GM10266 (cell line): ENCODE measurements around the gene SPIRE1.

ENCODE experiments used
- DNase-seq: peaks from one replicate; pipeline ENCODE4 v3.0.0; 2012; ENCODE audit errors: extremely low spot score
- CTCF ChIP-seq: IDR thresholded peaks from 2 replicates; pipeline ENCODE4 v1.5.1; 2012; ENCODE audit warnings: mild to moderate bottlenecking, low read depth; ENCODE audit not compliant: control insufficient read depth, insufficient read depth; ENCODE audit errors: missing control alignments

SPIRE1 gene

DNA sequence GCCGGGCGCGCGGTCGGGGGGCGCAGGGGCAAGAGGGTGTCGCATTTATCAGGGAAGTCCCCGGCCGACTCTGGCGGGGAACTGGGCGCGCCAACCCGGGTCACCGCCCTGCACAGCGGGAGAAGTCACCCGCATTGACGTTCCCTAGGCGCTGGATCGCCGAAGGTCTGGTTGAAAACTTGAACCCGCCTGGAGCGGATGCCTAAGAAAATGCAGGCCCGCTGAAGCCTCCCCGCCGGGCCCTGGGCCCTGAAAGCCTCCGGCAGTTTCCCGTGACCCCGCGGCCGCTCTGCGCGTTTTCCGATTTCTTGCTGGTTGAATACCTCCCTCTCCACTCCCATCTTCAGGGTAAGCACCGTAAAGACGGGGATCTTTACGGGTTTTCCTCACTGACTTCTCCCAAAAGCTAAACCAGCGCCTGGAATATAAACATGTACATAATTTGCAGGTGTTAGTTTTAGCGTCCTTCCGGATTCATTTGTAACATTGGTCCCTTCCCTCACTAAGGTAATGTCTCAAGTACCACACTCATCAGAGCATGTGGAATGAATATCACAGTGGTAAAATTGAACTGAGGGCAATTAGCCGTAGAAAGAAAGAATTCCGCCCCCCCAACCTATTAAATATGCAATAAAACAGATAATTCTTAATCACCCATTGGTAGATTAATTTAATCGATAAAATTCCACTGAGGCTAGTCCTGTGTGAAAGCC is 675 bp upstream of the SPIRE1 start:
- no peak for TF ChIP-seq CTCF
- peak; percentile 51 for DNase-seq

DNA sequence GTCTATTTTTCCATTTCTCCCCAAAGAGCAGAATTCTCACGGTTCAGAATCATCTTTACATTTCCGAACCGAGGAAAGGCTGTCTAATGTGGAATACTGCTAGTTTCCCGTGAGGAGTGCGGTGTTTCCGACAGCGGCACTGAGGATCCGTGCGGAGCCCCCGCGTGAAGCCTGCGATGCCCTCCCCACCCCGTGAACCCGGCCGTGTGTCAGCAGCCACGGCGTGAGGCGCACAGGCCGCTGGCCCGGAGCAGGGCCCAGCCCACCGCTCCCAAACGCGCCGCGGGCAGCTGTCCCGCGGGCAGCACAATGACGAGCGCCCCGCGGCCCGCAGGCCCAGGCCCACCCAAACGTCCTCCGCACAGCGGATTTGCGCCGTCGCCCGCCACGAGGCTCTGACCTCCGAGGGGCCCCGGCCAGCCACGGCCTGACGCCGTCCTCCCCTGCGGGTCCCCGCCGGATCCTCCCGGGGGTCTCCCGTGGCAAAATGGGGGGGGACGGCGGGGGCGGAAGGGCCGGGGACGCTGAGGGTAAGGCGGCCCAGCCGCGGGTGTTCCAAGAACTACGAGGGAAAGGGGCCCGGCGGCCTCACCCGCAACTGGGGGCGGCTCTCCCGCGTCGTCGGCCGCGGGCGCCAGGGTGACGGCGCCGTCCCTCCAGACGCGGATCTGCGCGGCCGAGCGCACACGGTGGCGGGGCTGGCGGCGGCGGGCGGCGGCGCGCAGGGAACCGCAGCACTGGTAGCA is 796 bp downstream of the SPIRE1 start:
- no peak for TF ChIP-seq CTCF
- peak; percentile 34 for DNase-seq

GRCh38 chr18:12656605-12656937 is 1.3 kb downstream of the SPIRE1 start:
- no peak for TF ChIP-seq CTCF
- DNase-seq, result no peak

DNA sequence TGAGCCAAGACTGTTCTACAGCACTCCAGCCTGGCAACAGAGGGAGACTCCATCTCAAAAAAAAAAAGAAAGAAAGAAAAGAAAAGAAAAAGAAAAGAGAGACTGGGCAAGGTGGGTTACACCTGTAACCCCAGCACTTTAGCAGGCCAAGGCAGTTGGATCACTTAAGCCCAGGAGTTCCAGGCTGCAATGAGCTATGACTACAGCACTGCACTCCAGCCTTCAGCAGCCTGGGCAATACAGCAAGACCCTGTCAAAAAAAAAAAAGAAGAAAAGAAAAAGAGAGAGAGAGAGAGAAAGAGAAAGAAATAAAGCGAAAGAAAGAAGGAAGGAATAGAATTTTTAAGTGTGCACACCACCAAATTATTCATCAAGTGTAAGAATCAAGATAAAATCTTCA is 2.9 kb downstream of the SPIRE1 start:
- TF ChIP-seq CTCF, result no peak
- no peak for DNase-seq

GRCh38 chr18:12652861-12653401 is 5.0 kb downstream of the SPIRE1 start:
- no peak for TF ChIP-seq CTCF
- DNase-seq, result no peak

DNA sequence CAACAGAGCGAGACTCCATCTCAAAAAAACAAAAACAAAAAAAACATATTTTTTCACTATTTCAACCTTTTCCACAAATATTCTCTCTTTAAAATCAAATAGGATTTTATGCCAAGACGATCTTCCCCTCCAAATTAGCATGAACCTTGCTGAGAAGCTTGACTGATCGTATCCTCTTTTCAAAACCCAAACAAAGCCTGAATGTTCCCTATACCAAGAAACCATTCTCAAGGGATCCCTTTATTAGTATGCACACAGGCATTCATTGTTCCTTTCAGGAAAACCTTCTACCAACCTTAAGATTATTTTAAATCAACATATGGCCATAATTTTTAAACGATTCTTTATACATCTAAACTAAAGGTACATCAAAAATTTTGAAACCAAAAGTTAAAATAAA is 6.3 kb downstream of the SPIRE1 start:
- no peak for TF ChIP-seq CTCF
- no peak for DNase-seq

- TF ChIP-seq CTCF, result no peak
- no peak for DNase-seq
These were observed 10.1 kb downstream of the SPIRE1 start for GRCh38 chr18:12647773-12648172.
